Stimulated activated CD4-positive, alpha-beta T cell treated with anti-CD3 and anti-CD28 coated beads, Interleukin-4, amount 100 ng/mL, for 1 hour (primary cell): ENCODE data around the gene ARHGAP26.

Experiments used
- DNase-seq: peaks from one replicate; pipeline ENCODE4 v3.0.0-alpha.2; 2020

The ARHGAP26 gene

DNA sequence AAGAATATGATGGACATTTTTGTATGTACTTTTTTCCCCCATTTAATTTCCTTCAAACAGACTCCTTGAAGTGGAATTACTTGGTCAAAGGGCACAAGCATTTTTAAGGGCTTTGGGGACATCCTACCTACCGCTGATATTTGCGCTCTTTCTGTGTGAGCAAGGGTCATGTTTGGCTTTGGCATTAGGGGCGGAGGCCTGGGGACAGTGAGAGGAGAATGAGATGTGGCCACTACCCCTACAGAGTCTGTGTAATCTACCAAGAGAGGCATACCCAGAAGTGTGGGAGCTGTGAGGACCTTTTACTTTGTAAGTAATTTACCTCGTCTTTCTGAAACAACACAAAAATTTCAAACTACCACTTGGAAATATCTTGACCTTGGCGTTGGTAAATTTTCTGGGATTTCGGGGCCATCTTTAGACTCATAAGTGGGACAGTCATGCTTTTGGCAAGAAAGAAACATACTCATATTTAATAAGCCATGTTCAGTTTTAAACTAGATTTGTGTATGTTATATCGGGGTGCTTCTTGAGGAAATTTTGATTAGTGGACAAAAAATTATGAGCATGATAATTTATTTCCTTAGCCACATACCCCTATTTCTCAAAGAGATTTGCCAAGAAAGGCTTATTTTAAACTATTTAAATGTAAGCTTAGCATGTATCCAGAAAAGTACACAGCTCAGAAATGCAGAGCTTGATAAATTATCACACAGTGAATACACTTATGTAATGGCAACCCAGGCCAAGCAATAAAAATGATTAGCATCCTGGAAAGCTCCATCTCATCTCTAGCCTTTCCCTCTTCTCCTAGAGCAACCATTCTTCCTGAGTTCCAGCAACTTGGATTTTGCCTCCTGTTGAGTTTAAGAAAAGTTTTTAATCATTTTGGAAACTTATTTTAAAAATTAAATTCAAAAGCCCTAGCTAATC is 63.6 kb downstream of the ARHGAP26 start:
- no peak for DNase-seq

DNA sequence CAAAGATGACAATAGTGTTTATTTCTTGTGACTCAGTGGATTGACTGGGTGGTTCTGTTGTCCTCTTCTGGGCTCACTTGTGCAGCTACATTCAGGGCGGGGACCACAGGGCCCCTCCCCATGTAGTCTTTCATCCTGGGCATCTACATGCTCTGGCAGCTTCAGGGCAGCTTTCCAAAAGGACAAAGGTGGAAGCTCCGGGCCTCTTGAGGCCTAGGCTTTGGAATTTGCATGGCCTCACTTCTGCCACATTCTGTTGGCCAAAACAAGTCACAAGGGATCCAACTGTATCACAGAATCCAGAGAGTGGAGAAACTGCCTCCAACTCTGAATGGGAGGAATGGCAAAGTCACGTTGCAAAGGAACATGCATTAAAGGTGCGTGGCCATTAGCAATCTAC is 64.3 kb downstream of the ARHGAP26 start:
- DNase-seq: no peak

GRCh38 chr5:142835540-142835939 is 65.4 kb downstream of the ARHGAP26 start:
- no peak for DNase-seq

- DNase-seq: no peak
Observed at GRCh38 chr5:142836048-142836447, 65.9 kb downstream of the ARHGAP26 start.

DNA sequence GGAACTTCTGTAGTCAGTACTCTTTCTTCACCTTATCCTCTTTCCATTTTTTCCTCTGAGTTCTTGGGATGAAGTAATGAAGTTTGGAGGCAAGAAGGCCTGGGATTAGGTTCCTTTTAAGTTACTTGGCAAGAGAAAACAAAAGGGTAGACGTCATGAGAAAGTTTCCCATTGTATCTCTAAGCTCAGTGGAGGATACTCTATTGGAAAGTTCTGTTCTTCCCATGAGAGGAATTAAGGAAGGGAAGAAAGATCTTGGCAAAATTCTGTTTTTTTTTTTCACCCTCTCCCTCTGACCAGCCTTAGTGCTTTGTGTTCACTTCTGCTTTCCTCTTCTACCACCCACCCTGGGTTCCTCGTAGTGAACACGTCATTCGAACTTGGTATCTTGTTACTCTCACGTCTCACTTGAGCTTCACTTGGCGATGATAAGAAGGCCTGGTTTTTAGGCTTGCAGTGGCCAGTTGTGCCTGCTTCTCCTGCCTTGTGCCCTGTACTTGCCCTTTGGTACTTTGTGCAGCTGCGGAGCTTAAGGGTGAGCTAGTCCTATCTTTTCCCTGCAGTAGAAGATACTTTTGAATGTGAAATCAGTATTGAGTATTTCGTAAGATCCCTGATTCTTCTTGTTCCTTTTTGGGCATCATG is 67.0 kb downstream of the ARHGAP26 start:
- DNase-seq: no peak

DNA sequence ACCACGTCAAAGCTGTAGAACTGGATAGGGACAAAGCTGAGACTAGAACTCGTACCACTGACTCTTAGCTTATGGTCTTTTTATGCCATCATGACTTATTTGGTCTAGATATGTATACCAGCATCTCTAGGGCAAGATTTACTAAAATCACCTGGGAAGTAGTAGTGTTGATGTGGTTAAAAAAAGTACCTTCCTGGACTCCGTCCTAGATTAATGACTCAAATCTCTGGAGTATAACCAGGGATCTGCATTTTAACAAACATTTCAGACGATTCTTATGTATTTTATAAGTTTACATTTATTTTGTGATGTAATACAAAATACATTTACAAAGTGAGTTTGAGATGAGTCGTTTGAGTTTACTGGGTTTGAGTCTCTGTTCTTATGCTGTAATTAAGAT is 68.7 kb downstream of the ARHGAP26 start:
- DNase-seq: no peak

- DNase-seq: no peak
Observed at GRCh38 chr5:142839711-142840346, 69.7 kb downstream of the ARHGAP26 start.

GRCh38 chr5:142840575-142840974 is 70.4 kb downstream of the ARHGAP26 start:
- no peak for DNase-seq

DNA sequence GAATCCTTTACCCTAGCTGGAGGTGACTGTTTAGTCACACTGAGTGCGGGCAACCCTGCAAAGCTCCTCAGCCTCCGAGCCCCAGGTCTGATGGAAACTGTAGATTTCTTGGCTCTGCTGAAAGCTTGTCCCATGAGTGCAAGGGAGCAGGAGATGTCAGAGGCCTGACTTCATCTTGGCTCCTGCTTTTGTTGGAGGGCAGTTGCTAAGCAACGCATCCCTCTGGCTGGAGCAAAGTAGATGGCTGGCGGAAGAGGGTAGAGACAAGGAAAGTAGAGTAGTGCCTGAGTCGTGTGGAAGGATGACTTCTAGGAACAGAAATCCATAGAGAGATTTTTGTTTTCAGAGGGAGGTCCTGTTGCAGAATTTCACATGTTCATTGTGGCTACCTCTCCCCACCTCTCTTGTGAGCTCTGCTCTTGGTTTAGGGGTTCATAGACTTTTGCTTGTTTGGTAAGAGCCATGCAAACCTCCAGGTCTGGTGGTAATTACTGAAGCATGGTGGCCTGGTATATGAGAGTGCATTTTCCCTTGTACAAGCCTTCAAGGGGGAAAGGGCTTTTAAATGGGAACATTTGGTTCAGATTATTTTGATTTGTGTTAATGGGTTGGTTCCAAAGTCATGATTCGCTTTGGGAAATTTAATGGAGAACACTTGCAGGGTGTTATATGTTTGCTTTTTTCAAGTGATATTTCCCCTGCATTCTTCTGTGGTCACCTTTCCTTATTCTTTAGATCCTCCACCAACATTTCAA is 71.5 kb downstream of the ARHGAP26 start:
- no peak for DNase-seq

GRCh38 chr5:142842994-142843905 is 73.1 kb downstream of the ARHGAP26 start:
- DNase-seq: no peak

- no peak for DNase-seq
Observed at GRCh38 chr5:142844866-142845265, 74.7 kb downstream of the ARHGAP26 start.

DNA sequence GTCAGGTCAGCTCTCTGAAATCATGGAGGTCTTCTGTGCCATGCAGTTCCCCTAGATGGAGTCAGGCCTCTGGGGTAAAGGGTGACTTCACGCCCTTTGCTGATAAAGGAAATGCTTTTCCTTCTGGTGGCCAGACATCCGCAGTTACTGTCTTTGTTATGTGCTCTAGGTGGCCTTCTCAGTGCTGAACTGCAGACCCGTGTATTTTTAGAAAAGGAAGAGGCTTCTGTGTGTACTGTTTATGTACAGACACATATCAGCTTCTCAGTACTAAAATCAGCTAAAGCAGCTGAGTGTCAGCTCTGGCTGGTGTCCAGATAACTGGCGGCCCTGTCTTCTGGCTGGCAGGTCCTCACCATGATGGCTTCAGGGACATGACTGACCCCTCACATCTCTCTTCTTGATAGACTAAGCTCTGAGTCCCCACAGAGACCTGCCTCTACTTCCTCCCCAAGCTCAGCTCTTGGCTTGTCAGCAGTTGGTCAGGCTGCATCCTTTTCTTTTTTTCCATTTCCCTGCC is 75.3 kb downstream of the ARHGAP26 start:
- no peak for DNase-seq

- no peak for DNase-seq
Observed at GRCh38 chr5:142845954-142846398, 75.8 kb downstream of the ARHGAP26 start.

DNA sequence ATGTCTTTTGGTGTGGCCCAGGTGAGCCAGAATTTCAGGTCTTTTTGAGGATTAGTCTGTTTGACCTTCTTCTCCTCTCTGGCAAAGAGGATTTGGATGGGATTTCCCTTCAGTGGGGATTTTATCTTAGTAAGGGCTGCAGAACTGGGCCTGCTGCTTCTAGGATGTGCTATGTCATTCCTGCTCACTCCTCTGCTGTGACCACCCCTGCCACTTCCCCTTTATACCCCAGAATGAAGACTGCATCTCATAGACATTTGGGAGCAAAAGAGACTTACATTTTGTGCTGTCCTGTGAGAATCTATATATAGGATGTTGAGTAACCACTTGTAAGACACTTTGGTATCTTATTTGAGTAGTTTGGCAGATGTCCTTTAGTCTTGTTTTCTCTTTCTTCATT is 76.2 kb downstream of the ARHGAP26 start:
- no peak for DNase-seq

DNA sequence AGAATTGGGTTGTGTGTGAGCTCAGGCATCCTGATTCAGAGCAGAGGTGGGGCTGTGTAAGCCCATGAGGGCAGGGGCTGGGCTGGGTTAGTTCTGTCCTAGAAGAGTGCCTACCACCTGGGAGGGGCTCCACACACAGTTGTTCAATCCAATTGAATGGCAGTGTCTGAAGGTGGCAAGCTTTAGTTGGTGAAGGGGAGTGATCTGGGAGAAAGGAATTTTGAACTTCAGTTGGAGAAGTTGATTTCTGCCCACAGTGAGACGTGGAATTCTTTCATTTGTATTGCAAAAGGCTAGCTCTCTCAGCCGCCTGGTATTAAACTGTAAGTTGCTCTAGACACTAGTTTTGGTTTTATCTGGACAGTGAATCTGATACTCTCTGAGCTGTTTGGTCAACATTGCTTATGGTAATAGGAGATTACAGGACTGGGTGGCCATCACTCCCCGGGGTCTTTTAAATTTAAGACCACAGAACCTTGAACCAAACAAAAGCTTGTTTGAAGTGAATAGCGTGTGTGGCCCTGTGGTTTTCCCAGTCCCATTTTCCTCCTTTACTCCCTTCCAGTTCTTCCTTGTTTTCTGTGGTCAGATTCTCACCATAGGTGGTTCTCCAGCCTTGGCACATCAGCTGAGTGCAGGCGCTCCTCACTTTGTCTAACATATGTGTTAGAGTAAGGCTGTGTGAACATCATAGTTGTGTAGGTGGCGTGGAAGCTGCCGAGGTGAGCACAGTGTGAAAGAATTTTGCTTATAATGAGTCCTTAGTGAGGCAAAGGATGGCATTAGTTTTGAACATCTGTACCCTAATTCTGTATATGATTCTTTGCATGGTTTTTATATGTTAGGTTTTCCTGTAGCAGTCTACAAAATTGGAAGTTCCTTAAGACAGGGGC is 78.0 kb downstream of the ARHGAP26 start:
- no peak for DNase-seq

DNA sequence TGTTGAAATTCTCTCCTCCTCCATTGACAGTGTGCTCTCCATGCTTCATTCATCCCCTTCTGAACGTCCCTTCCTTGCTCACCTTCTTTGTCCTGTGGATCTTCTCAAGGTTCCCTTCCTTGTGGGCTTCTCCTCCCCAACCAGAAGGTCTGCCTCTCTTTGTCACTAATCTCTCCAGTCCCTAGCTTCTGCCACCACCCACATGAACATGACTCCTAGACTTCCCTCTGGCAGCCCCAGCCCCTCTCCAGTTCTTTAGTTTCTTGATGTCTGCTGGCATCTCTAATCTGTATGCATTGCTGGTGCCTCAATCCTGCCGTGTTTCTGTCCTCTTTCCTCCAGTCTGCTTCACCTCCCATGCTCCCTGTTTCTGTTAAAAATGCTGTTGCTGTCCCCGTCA is 79.3 kb downstream of the ARHGAP26 start:
- DNase-seq: no peak

- no peak for DNase-seq
Observed at GRCh38 chr5:142849880-142850279, 79.7 kb downstream of the ARHGAP26 start.

- DNase-seq: no peak
Observed at GRCh38 chr5:142851731-142852130, 81.6 kb downstream of the ARHGAP26 start.

- no peak for DNase-seq
Observed at GRCh38 chr5:142852416-142853198, 82.4 kb downstream of the ARHGAP26 start.

GRCh38 chr5:142853682-142854081 is 83.5 kb downstream of the ARHGAP26 start:
- DNase-seq: no peak
